ENCODE results near the gene APOBEC2.

The APOBEC2 gene

GRCh38 chr6:41042226-41043055 is 10.6 kb upstream of the APOBEC2 start, which contains the start of gene TSPO2:
Gene TSPO2 (plus strand): TSS chr6:41042467. CDS start chr6:41042986, 519 bp downstream.
- H3K27me3 Mint-ChIP-seq = peaks cover 2% of the 10 kb centered on the region
- H3K4me1 Mint-ChIP-seq (ENCODE audit: low read depth) = peaks cover 15% of the 10 kb centered on the region
- H3K9me3 Mint-ChIP-seq = no peaks in the 10 kb centered on the region
- intact Hi-C loops (cut with micrococcal nuclease) = no loop called here
- peaks cover 38% of the 10 kb centered on the region for H3K36me3 Mint-ChIP-seq (ENCODE audit: low read depth)
- no peak within 1 kb of the TSS for H3K4me3 Mint-ChIP-seq
- peak within 1 kb of the TSS; percentile 26 for H3K27ac Mint-ChIP-seq

DNA sequence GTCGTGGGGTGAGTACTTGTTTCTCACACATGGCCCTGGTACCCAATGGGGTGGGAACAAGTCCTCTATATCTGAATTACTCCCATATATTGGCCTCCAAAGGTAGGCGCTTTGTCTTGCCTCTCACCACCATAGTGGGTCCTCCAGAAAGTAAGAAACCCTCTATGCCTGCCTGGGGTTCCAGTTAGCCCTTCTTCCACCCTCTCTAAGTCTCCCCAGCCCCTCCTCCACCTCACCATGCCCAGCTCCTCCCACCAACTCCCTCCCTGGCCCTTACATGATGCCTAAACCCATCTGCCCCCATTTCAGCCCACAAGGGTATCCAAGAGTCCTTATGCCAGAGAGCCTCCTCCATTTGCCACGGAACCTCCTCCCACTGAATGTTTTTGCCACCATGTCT is 9.9 kb upstream of the APOBEC2 start:
- Mint-ChIP-seq H3K36me3 (ENCODE audit: low read depth) (peaks cover 38% of the 10 kb centered on the region), H3K27me3 (peaks cover 2% of the 10 kb centered on the region), H3K4me1 (ENCODE audit: low read depth) (peaks cover 15% of the 10 kb centered on the region), H3K27ac (no peak overlapping the region), H3K4me3 (no peak overlapping the region), H3K9me3 (no peaks in the 10 kb centered on the region)
- intact Hi-C loops (cut with micrococcal nuclease) = no loop called here

GRCh38 chr6:41045664-41046063 is 7.3 kb upstream of the APOBEC2 start:
- peaks cover 15% of the 10 kb centered on the region for H3K4me1 Mint-ChIP-seq (ENCODE audit: low read depth)

DNA sequence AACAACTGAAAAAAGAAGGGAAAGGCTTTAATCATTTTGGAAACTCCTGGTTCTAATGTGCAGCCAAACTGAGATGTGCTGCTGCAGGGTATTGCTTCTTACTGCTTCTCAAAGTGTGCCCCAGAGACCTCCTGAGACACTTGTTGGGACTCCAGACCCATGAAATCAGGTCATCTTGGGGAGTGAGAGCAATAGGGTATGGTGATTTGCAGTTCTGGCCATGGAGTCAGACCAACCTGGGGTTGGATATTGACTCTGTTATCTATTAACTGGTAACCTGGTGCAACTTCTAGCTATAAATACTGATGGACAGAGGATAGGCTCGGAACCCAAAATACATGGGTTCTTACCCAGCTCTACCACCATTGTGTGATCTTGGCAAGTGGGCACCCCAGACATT is 6.9 kb upstream of the APOBEC2 start:
- intact Hi-C loops (cut with micrococcal nuclease) = no loop called here
- H3K4me3 Mint-ChIP-seq = no peak overlapping the region
- peaks cover 49% of the 10 kb centered on the region for H3K36me3 Mint-ChIP-seq (ENCODE audit: low read depth)
- H3K27me3 Mint-ChIP-seq = no peaks in the 10 kb centered on the region
- no peak overlapping the region for H3K27ac Mint-ChIP-seq
- no peaks in the 10 kb centered on the region for H3K9me3 Mint-ChIP-seq
- peaks cover 15% of the 10 kb centered on the region for H3K4me1 Mint-ChIP-seq (ENCODE audit: low read depth)

More at GRCh38 chr6:41045664-41046063, 7.3 kb upstream of the APOBEC2 start:
- peaks cover 49% of the 10 kb centered on the region for H3K36me3 Mint-ChIP-seq (ENCODE audit: low read depth)
- no peak overlapping the region for H3K4me3 Mint-ChIP-seq
- no peaks in the 10 kb centered on the region for H3K9me3 Mint-ChIP-seq
- intact Hi-C loops (cut with micrococcal nuclease) = no loop called here
- H3K27ac Mint-ChIP-seq = no peak overlapping the region
- no peaks in the 10 kb centered on the region for H3K27me3 Mint-ChIP-seq

DNA sequence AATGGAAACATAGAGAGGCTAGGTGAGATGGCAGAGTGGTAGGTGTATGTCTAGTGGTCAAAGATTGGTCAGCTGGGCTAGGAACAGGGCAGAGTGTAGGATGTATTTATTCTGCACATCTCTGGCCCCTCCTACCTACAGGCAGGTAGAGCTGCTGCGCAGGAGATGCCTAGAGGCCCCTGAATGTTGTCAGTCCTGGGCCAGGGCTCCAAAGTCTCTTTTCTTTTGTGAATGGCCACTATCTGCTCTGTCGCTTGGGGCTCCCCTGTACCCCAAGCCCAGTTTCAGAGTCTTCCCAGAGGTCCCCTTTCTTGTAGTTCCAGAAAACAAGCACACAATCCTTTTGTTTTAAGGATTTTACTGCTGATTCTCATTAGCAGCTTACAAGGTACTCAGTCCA is 5.7 kb upstream of the APOBEC2 start:
- H3K9me3 Mint-ChIP-seq = no peaks in the 10 kb centered on the region
- peaks cover 23% of the 10 kb centered on the region for H3K4me1 Mint-ChIP-seq (ENCODE audit: low read depth)
- H3K27me3 Mint-ChIP-seq = no peaks in the 10 kb centered on the region
- no peak overlapping the region for H3K4me3 Mint-ChIP-seq
- no peak overlapping the region for H3K27ac Mint-ChIP-seq
- intact Hi-C loops (cut with micrococcal nuclease) = no loop called here
- peaks cover 43% of the 10 kb centered on the region for H3K36me3 Mint-ChIP-seq (ENCODE audit: low read depth)

- intact Hi-C loops (cut with micrococcal nuclease) = no loop called here
- Mint-ChIP-seq H3K27ac (no peak overlapping the region), H3K4me1 (ENCODE audit: low read depth) (peaks cover 29% of the 10 kb centered on the region), H3K36me3 (ENCODE audit: low read depth) (peaks cover 35% of the 10 kb centered on the region), H3K4me3 (peak overlapping the region; percentile 11), H3K9me3 (no peaks in the 10 kb centered on the region), H3K27me3 (no peaks in the 10 kb centered on the region)
Observed at GRCh38 chr6:41047745-41048732, 5.0 kb upstream of the APOBEC2 start.

DNA sequence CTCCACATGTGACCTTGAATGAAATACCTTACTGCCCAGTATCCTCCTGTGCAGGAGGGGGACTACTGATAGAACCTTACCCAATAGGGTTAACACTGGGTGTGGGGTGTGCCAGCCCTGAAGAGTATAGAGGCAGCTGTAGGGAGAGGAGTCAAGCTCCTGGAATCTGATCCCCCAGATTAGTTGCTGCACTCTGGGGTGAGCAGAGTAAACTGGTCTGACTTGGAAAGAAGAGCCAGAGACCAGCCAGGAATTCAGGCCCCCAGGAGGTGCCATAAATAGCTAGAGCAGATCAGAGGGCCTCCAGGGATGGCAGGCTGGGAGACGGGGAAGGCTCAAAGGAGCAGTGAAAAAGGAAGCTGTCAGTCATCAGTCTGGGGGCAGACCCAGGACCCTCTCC is 3.5 kb upstream of the APOBEC2 start:
- no peaks in the 10 kb centered on the region for H3K9me3 Mint-ChIP-seq
- H3K4me3 Mint-ChIP-seq = no peak overlapping the region
- peaks cover 34% of the 10 kb centered on the region for H3K4me1 Mint-ChIP-seq (ENCODE audit: low read depth)
- H3K27me3 Mint-ChIP-seq = no peaks in the 10 kb centered on the region
- intact Hi-C loops (cut with micrococcal nuclease) = no loop called here
- peaks cover 25% of the 10 kb centered on the region for H3K36me3 Mint-ChIP-seq (ENCODE audit: low read depth)
- no peak overlapping the region for H3K27ac Mint-ChIP-seq

DNA sequence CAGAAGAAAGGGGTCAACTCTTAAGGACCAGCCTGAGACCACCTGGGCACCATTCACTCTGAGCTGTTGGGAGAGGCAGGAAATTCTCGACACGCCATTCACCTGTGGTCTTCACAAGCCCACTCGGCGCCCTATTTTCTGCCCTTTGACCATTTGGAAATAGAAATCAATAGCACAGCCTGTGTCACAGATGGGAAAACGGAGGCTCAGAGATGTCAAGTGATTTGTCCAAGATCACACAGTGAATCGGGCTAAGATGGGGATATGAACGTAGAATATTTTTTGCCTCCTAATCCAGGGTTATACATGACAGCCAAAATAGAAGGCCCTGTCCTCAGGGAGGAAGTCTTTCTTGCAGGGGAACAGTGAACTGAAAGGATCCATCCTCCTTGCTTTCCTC is 3.0 kb upstream of the APOBEC2 start:
- Mint-ChIP-seq H3K4me1 (ENCODE audit: low read depth) (peaks cover 34% of the 10 kb centered on the region), H3K9me3 (no peaks in the 10 kb centered on the region), H3K36me3 (ENCODE audit: low read depth) (peaks cover 25% of the 10 kb centered on the region), H3K4me3 (no peak overlapping the region), H3K27ac (no peak overlapping the region), H3K27me3 (no peaks in the 10 kb centered on the region)
- intact Hi-C loops (cut with micrococcal nuclease) = no loop called here

- H3K9me3 Mint-ChIP-seq = no peaks in the 10 kb centered on the region
- H3K4me1 Mint-ChIP-seq (ENCODE audit: low read depth) = peaks cover 34% of the 10 kb centered on the region
- H3K4me3 Mint-ChIP-seq = no peak overlapping the region
- H3K27me3 Mint-ChIP-seq = no peaks in the 10 kb centered on the region
- H3K27ac Mint-ChIP-seq = no peak overlapping the region
- intact Hi-C loops (cut with micrococcal nuclease) = no loop called here
- H3K36me3 Mint-ChIP-seq (ENCODE audit: low read depth) = peaks cover 31% of the 10 kb centered on the region
Observed at GRCh38 chr6:41050536-41050935, 2.5 kb upstream of the APOBEC2 start.

DNA sequence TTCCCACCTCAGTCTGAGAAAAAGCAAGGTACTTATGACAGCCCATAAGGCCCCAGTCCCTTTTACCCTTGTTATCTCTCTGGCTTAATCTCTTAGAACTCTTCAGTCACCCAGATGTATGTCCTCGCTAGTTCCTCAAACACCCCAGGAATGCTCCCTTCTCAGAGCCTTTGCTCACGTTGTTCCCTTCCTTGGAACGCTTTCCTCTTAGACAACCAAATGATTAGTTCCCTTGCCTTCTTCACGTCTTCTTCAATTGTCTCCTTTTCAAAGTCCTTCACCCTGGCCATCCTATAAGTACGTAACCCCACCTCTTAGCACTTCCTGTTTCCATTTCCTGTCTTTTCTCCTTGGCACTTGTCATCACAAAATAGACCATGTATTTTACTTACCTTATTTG is 1.1 kb upstream of the APOBEC2 start:
- H3K4me3 Mint-ChIP-seq = peak overlapping the region; percentile 23
- intact Hi-C loops (cut with micrococcal nuclease) = no loop called here
- no peaks in the 10 kb centered on the region for H3K27me3 Mint-ChIP-seq
- H3K27ac Mint-ChIP-seq = peak overlapping the region; percentile 70
- H3K36me3 Mint-ChIP-seq (ENCODE audit: low read depth) = peaks cover 36% of the 10 kb centered on the region
- H3K4me1 Mint-ChIP-seq (ENCODE audit: low read depth) = peaks cover 34% of the 10 kb centered on the region
- no peaks in the 10 kb centered on the region for H3K9me3 Mint-ChIP-seq

GRCh38 chr6:41054511-41054910 is 1.5 kb downstream of the APOBEC2 start:
- H3K9me3 Mint-ChIP-seq = no peaks in the 10 kb centered on the region
- intact Hi-C loops (cut with micrococcal nuclease) = no loop called here
- H3K36me3 Mint-ChIP-seq (ENCODE audit: low read depth) = peaks cover 30% of the 10 kb centered on the region
- no peak overlapping the region for H3K27ac Mint-ChIP-seq
- H3K4me1 Mint-ChIP-seq (ENCODE audit: low read depth) = peaks cover 56% of the 10 kb centered on the region
- no peaks in the 10 kb centered on the region for H3K27me3 Mint-ChIP-seq
- no peak overlapping the region for H3K4me3 Mint-ChIP-seq

GRCh38 chr6:41055149-41055548 is 2.1 kb downstream of the APOBEC2 start:
- intact Hi-C loops (cut with micrococcal nuclease) = no loop called here
- Mint-ChIP-seq H3K27me3 (no peaks in the 10 kb centered on the region), H3K27ac (no peak overlapping the region), H3K4me3 (no peak overlapping the region), H3K36me3 (ENCODE audit: low read depth) (peaks cover 31% of the 10 kb centered on the region), H3K9me3 (no peaks in the 10 kb centered on the region), H3K4me1 (ENCODE audit: low read depth) (peaks cover 52% of the 10 kb centered on the region)

DNA sequence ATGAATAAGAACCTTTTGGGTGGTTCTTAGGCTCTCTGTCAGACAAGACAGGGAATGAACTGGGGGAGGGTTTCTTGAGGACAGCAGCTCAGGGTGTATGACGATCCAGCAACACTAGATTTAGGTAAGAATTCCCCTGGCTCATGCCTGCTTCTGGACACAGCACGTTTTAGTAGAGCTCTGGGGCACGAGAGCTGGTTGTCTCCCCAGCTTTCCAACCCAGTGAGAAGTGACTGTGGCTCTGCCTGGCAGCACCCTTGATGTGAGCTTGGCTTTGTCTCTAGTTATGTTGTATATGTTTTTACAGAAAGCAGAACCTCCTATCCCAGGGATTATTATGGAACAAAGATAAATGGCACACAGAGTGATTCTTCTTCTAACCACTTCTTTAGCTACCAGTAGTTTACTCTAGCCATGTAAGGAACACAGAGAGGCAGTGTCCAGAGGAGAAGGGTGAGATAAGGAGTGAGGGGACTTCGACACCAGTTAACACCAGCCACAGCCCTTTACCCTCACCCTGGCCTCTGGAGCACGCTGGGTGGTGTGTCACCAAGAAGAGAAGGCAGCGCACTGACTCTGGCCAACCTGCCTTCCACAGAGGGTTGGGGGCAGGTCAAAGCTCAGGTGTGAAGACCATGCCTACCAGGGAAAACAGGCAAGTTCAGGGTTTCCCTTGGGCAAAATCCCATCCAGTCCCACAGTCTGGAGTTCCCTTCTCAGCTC is 3.9 kb downstream of the APOBEC2 start:
- intact Hi-C loops (cut with micrococcal nuclease) = no loop called here
- Mint-ChIP-seq H3K36me3 (ENCODE audit: low read depth) (peaks cover 48% of the 10 kb centered on the region), H3K4me1 (ENCODE audit: low read depth) (peaks cover 39% of the 10 kb centered on the region), H3K9me3 (no peaks in the 10 kb centered on the region), H3K4me3 (no peak overlapping the region), H3K27ac (peak overlapping the region; percentile 35), H3K27me3 (no peaks in the 10 kb centered on the region)
